NT2/D1 (cell line): ENCODE results near the gene TAOK3.

Experiments
- DNase-seq: peaks from one replicate; pipeline ENCODE4 v3.0.0-alpha.2; 2011; ENCODE audit warnings: low read depth, low spot score
- H3K27me3 ChIP-seq: 2 replicates; pipeline ENCODE4 v1.6.0; 2011; ENCODE audit warnings: mild to moderate bottlenecking; ENCODE audit not compliant: insufficient read length, insufficient read depth
- H3K36me3 ChIP-seq: 2 replicates; pipeline ENCODE4 v1.6.1; 2011; ENCODE audit warnings: mild to moderate bottlenecking, low read length, mixed read lengths; ENCODE audit not compliant: insufficient read depth, insufficient read length
- H3K4me1 ChIP-seq: 2 replicates; pipeline ENCODE4 v1.5.1; 2011; ENCODE audit not compliant: insufficient read depth, insufficient read length
- H3K4me3 ChIP-seq: 2 replicates; pipeline ENCODE4 v1.5.1; 2011; ENCODE audit warnings: low read depth; ENCODE audit not compliant: insufficient read length
- H3K9ac ChIP-seq: 2 replicates; pipeline ENCODE4 v1.6.0; 2011; ENCODE audit warnings: low read depth; ENCODE audit not compliant: insufficient read length
- H3K9me3 ChIP-seq: 2 replicates; pipeline ENCODE4 v1.5.1; 2011; ENCODE audit warnings: mild to moderate bottlenecking, low read length; ENCODE audit not compliant: insufficient read depth
- SUZ12 ChIP-seq: IDR thresholded peaks from 2 replicates; pipeline ENCODE4 v1.6.1; 2011; ENCODE audit not compliant: insufficient read length, insufficient read depth; ENCODE audit errors: extremely low read depth
- YY1 ChIP-seq: IDR thresholded peaks from 2 replicates; pipeline ENCODE4 v1.6.1; 2011; ENCODE audit not compliant: insufficient read length, insufficient read depth
- ZNF274 ChIP-seq: IDR thresholded peaks from 2 replicates; pipeline ENCODE4 v1.6.1; 2011; ENCODE audit warnings: mild to moderate bottlenecking, low read depth, low read length

Gene TAOK3

DNA sequence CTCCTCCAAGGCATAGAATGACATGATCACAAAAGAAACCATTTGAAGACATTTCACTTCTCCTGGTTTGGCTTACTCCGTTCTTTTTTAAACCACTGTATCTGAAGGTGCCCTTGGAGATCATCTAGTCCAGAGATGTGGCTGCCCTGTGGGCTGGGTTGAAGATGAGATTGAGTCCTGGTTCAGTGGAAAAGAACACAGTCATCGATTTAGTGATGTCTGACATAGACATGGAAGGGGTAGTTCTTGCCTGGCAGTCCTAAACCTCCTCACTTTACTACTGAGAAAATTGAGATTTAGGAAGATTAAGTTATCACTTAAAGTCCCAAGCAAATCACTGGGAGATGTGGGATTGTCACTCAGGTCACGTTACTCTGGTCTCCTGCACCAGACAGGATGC lies 271.7 kb downstream of the TAOK3 start:
- peaks cover 10% of the 10 kb centered on the region for H3K4me1 ChIP-seq
- peaks cover 6% of the 10 kb centered on the region for H3K36me3 ChIP-seq
- TF ChIP-seq ZNF274 (no peak), YY1 (no peak), SUZ12 (no peak)
- H3K9ac ChIP-seq: no peak overlapping the region
- no peaks in the 10 kb centered on the region for H3K27me3 ChIP-seq
- no peak for DNase-seq
- no peak overlapping the region for H3K4me3 ChIP-seq
- no peaks in the 10 kb centered on the region for H3K9me3 ChIP-seq
